Thyroid gland (tissue), 4 donors: ENCODE measurements around the gene AMOT.

Source experiments
- CTCF ChIP-seq, 6 experiments: fragments of 200-600 bp in 3 of 6; fragments of 450-650 bp in 3 of 6; sonication (generic) in 3 of 6; IDR thresholded peaks; one replicate each; pipeline ENCODE4 v1.5.1; 2016 to 2019; ENCODE audit warnings: antibody characterized with exemption in 6 of 6, mild to moderate bottlenecking in 2 of 6, inconsistent platforms in 1 of 6, moderate library complexity in 1 of 6
- POLR2A ChIP-seq, 2 donors: fragments of 450-650 bp; IDR thresholded peaks; one replicate each; pipeline ENCODE4 v1.6.1; 2017; ENCODE audit warnings: antibody characterized with exemption in 2 of 2, mild to moderate bottlenecking in 2 of 2, moderate library complexity in 1 of 2

- peak in 1 of 6 experiments; percentile 9 for TF ChIP-seq CTCF (IDR thresholded peaks at IDR 0.05)
- no peak for TF ChIP-seq POLR2A (IDR thresholded peaks at IDR 0.05)
Observed at GRCh38 chrX:112874175-112874574, 33.5 kb upstream of the AMOT start.
